Measurements from ENCODE around the gene CACNA1B. TPM values are rescaled to one million over a fixed set of nuclear protein-coding genes. Genes with fewer than 3 reads are reported as not detected.
"Not testable (repeated sequence)": the region's sequence is repeated elsewhere in the genome, so short reads cannot be mapped to it uniquely, and the experiment has no call there.

CACNA1B gene
- not detected in 2 replicates for total RNA-seq (2014; rRNA removed; shearing (Covaris generic))

GRCh38 chr9:137877506-137878122 is at the start of gene CACNA1B:
CACNA1B (plus strand) TSS chr9:137877782; CDS start chr9:137877934, 152 bp downstream.
- DNase-seq (ENCODE audit: low spot score), result not testable (repeated sequence)

- no peak for DNase-seq (ENCODE audit: low spot score)
Measured at GRCh38 chr9:137827908-137828526, 49.6 kb upstream of the CACNA1B start.

GRCh38 chr9:137828527-137829259 is 48.9 kb upstream of the CACNA1B start:
- DNase-seq (ENCODE audit: low spot score), result peak; percentile 17

- no peak for DNase-seq (ENCODE audit: low spot score)
Measured at GRCh38 chr9:137829260-137829996, 48.2 kb upstream of the CACNA1B start.

- no peak for DNase-seq (ENCODE audit: low spot score)
Measured at GRCh38 chr9:137832191-137832700, 45.3 kb upstream of the CACNA1B start.

GRCh38 chr9:137832830-137833590 is 44.6 kb upstream of the CACNA1B start:
- DNase-seq (ENCODE audit: low spot score), result no peak

- no peak for DNase-seq (ENCODE audit: low spot score)
Measured at GRCh38 chr9:137833721-137834613, 43.6 kb upstream of the CACNA1B start.

GRCh38 chr9:137834846-137835546 is 42.6 kb upstream of the CACNA1B start:
- DNase-seq (ENCODE audit: low spot score), result no peak

- DNase-seq (ENCODE audit: low spot score), result no peak
Measured at GRCh38 chr9:137836151-137836830, 41.3 kb upstream of the CACNA1B start.

- DNase-seq (ENCODE audit: low spot score), result no peak
Measured at GRCh38 chr9:137836831-137837241, 40.7 kb upstream of the CACNA1B start.

- DNase-seq (ENCODE audit: low spot score), result no peak
Measured at GRCh38 chr9:137837345-137838278, 40.0 kb upstream of the CACNA1B start.

GRCh38 chr9:137838576-137838975 is 39.0 kb upstream of the CACNA1B start:
- DNase-seq (ENCODE audit: low spot score), result no peak

- DNase-seq (ENCODE audit: low spot score), result no peak
Measured at GRCh38 chr9:137843355-137843754, 34.2 kb upstream of the CACNA1B start.

- no peak for DNase-seq (ENCODE audit: low spot score)
Measured at GRCh38 chr9:137851516-137852267, 25.9 kb upstream of the CACNA1B start.

- no peak for DNase-seq (ENCODE audit: low spot score)
Measured at GRCh38 chr9:137853392-137853995, 24.1 kb upstream of the CACNA1B start.

- no peak for DNase-seq (ENCODE audit: low spot score)
Measured at GRCh38 chr9:137860361-137860760, 17.2 kb upstream of the CACNA1B start.
